Measurements from ENCODE around the gene R3HDM1.
"Not testable (repeated sequence)": the region's sequence is repeated elsewhere in the genome, so short reads cannot be mapped to it uniquely, and the experiment has no call there.

The R3HDM1 gene

GRCh38 chr2:135531231-135532197 is at the start of gene R3HDM1:
R3HDM1 (plus strand) TSS chr2:135531484; CDS start chr2:135604846, 73,362 bp downstream.
- peak; percentile 97 to 99 for DNase-seq

GRCh38 chr2:135485441-135485840 is 45.8 kb upstream of the R3HDM1 start:
- no peak for DNase-seq

- no peak for DNase-seq
These were observed 40.9 kb upstream of the R3HDM1 start for GRCh38 chr2:135490376-135490775.

- DNase-seq, result no peak
These were observed 36.8 kb upstream of the R3HDM1 start for GRCh38 chr2:135494503-135494902.

GRCh38 chr2:135494917-135495316 is 36.4 kb upstream of the R3HDM1 start:
- no peak for DNase-seq

- not testable (repeated sequence) for DNase-seq
These were observed 32.7 kb upstream of the R3HDM1 start for GRCh38 chr2:135498588-135498987.

GRCh38 chr2:135504811-135505210 is 26.5 kb upstream of the R3HDM1 start:
- no peak for DNase-seq

GRCh38 chr2:135510577-135510976 is 20.7 kb upstream of the R3HDM1 start:
- no peak for DNase-seq

GRCh38 chr2:135512099-135512498 is 19.2 kb upstream of the R3HDM1 start:
- DNase-seq, result no peak

- DNase-seq, result no peak
These were observed 5.5 kb upstream of the R3HDM1 start for GRCh38 chr2:135525786-135526185.

GRCh38 chr2:135528006-135528405 is 3.3 kb upstream of the R3HDM1 start:
- no peak for DNase-seq

GRCh38 chr2:135530313-135531230 is 712 bp upstream of the R3HDM1 start, which contains the start of gene ZRANB3:
ZRANB3 (minus strand) TSS chr2:135531218.
- DNase-seq, result peak; percentile 95

GRCh38 chr2:135532581-135532980 is 1.3 kb downstream of the R3HDM1 start:
- DNase-seq, result no peak

- DNase-seq, result not testable (repeated sequence)
These were observed 2.3 kb downstream of the R3HDM1 start for GRCh38 chr2:135533545-135533944.

- DNase-seq, result no peak
These were observed 15.2 kb downstream of the R3HDM1 start for GRCh38 chr2:135546436-135546835.

- no peak for DNase-seq
These were observed 16.0 kb downstream of the R3HDM1 start for GRCh38 chr2:135547311-135547710.

GRCh38 chr2:135551356-135551755 is 20.1 kb downstream of the R3HDM1 start:
- no peak for DNase-seq

- no peak for DNase-seq
These were observed 21.6 kb downstream of the R3HDM1 start for GRCh38 chr2:135552887-135553286.

- no peak for DNase-seq
These were observed 24.0 kb downstream of the R3HDM1 start for GRCh38 chr2:135555311-135555710.

- no peak for DNase-seq
These were observed 26.2 kb downstream of the R3HDM1 start for GRCh38 chr2:135557530-135557929.

GRCh38 chr2:135561925-135562324 is 30.6 kb downstream of the R3HDM1 start:
- no peak for DNase-seq

GRCh38 chr2:135563793-135564192 is 32.5 kb downstream of the R3HDM1 start:
- no peak for DNase-seq

GRCh38 chr2:135570884-135571283 is 39.6 kb downstream of the R3HDM1 start:
- no peak for DNase-seq
